Liver (tissue), 9 donors: ENCODE measurements around the gene RNF175. TPM values are rescaled to one million over a fixed set of nuclear protein-coding genes. Genes with fewer than 3 reads are reported as not detected.

Source experiments
- DNase-seq: peaks from one replicate; pipeline ENCODE4 v3.0.0-alpha.2; 2017; ENCODE audit warnings: low spot score
- H3K27ac ChIP-seq, 2 donors: one replicate each; pipeline ENCODE4 v1.7.0; 2013; ENCODE audit warnings: inconsistent platforms in 2 of 2, low read length in 2 of 2, control low read depth in 1 of 2, low read depth in 1 of 2, mild to moderate bottlenecking in 1 of 2
- H3K27me3 ChIP-seq, 4 donors: one replicate each; pipeline versions ENCODE4 v1.6.1 to v1.7.0; 2013; ENCODE audit warnings: low read length in 3 of 4, inconsistent platforms in 1 of 4, mild to moderate bottlenecking in 1 of 4, moderate library complexity in 1 of 4; ENCODE audit not compliant: control insufficient read depth in 4 of 4, insufficient read depth in 4 of 4
- H3K36me3 ChIP-seq, 4 donors: one replicate each; pipeline versions ENCODE4 v1.6.1 to v1.7.0; 2013; ENCODE audit warnings: low read length in 3 of 4, mild to moderate bottlenecking in 3 of 4, low read depth in 1 of 4, moderate library complexity in 1 of 4; ENCODE audit not compliant: control insufficient read depth in 4 of 4, insufficient read depth in 3 of 4
- H3K4me1 ChIP-seq, 4 donors: one replicate each; pipeline versions ENCODE4 v1.6.1 to v1.7.0; 2013; ENCODE audit warnings: low read length in 3 of 4, mild to moderate bottlenecking in 3 of 4, moderate library complexity in 1 of 4; ENCODE audit not compliant: control insufficient read depth in 4 of 4, insufficient read depth in 4 of 4
- H3K4me3 ChIP-seq, 3 donors: one replicate each; pipeline versions ENCODE4 v1.6.1 to v1.7.0; 2013; ENCODE audit warnings: low read length in 3 of 3, control low read depth in 1 of 3, low read depth in 1 of 3, mild to moderate bottlenecking in 1 of 3
- H3K9ac ChIP-seq, 2 donors: one replicate each; pipeline ENCODE4 v1.7.0; 2013; ENCODE audit warnings: low read length in 2 of 2, mild to moderate bottlenecking in 2 of 2, moderate library complexity in 2 of 2, control low read depth in 1 of 2, low read depth in 1 of 2
- H3K9me3 ChIP-seq, 4 donors: one replicate each; pipeline versions ENCODE4 v1.6.1 to v1.7.0; 2013; ENCODE audit warnings: low read length in 3 of 4; ENCODE audit not compliant: control insufficient read depth in 4 of 4
- CTCF ChIP-seq: fragments of 150-350 bp; IDR thresholded peaks from 2 replicates; pipeline ENCODE4 v1.5.1; 2017; ENCODE audit warnings: improper control_type of control experiment, low read depth, low read length; ENCODE audit not compliant: missing input control
- EGR1 ChIP-seq, 2 donors: IDR thresholded peaks; 2 replicates each; pipeline ENCODE4 v1.6.1; 2016 to 2018; ENCODE audit warnings: antibody characterized with exemption in 2 of 2, low read depth in 2 of 2
- FOXA2 ChIP-seq: IDR thresholded peaks from 2 replicates; pipeline ENCODE4 v1.6.1; 2016; ENCODE audit warnings: antibody characterized with exemption
- GABPA ChIP-seq, 2 donors: IDR thresholded peaks in 1 of 2; conservative IDR thresholded peaks in 1 of 2; 2 replicates each; pipeline ENCODE4 v1.6.1; 2016; ENCODE audit warnings: antibody characterized with exemption in 2 of 2, mild to moderate bottlenecking in 1 of 2, moderate library complexity in 1 of 2
- HNF4A ChIP-seq, 2 donors: conservative IDR thresholded peaks; 2 replicates each; pipeline ENCODE4 v1.6.1; 2016; ENCODE audit warnings: antibody characterized with exemption in 2 of 2, mild to moderate bottlenecking in 2 of 2
- HNF4G ChIP-seq: IDR thresholded peaks from 2 replicates; pipeline ENCODE4 v1.6.1; 2016; ENCODE audit warnings: antibody characterized with exemption
- JUND ChIP-seq, 2 donors: IDR thresholded peaks; 2 replicates each; pipeline ENCODE4 v1.6.1; 2016; ENCODE audit warnings: antibody characterized with exemption in 2 of 2
- MAX ChIP-seq: IDR thresholded peaks from 2 replicates; pipeline ENCODE4 v1.6.1; 2016; ENCODE audit warnings: antibody characterized with exemption
- NR2F2 ChIP-seq: IDR thresholded peaks from 2 replicates; pipeline ENCODE4 v1.6.1; 2016; ENCODE audit warnings: antibody characterized with exemption
- RAD21 ChIP-seq, 2 donors: IDR thresholded peaks; 2 replicates each; pipeline ENCODE4 v1.6.1; 2016; ENCODE audit warnings: antibody characterized with exemption in 2 of 2, mild to moderate bottlenecking in 2 of 2
- RXRA ChIP-seq, 2 donors: IDR thresholded peaks; 2 replicates each; pipeline ENCODE4 v1.6.1; 2017 to 2018; ENCODE audit warnings: antibody characterized with exemption in 2 of 2, mild to moderate bottlenecking in 1 of 2
- SP1 ChIP-seq: IDR thresholded peaks from 2 replicates; pipeline ENCODE4 v1.6.1; 2018; ENCODE audit warnings: antibody characterized with exemption, mild to moderate bottlenecking
- TAF1 ChIP-seq: conservative IDR thresholded peaks from 2 replicates; pipeline ENCODE4 v1.6.1; 2016; ENCODE audit warnings: antibody characterized with exemption, mild to moderate bottlenecking
- YY1 ChIP-seq: IDR thresholded peaks from 2 replicates; pipeline ENCODE4 v1.6.1; 2016; ENCODE audit warnings: antibody characterized with exemption, mild to moderate bottlenecking
- WGBS: extraction: QIAGEN DNeasy Blood & Tissue Kit; methylation state at CpG from one replicate; pipeline ENCODE4 v1.1.7; 2013; 5-methylcytosine and 5-hydroxymethylcytosine counted together
- polyA plus RNA-seq, 2 donors: library from polyadenylated mRNA; stranded (reverse) in 1 of 2; unstranded in 1 of 2; fragments of 200-250 nt in 1 of 2; fragments of >200 nt in 1 of 2; fragmentation: Nextera tagmentation in 1 of 2; extraction: Ambion mirVana in 1 of 2; gene quantifications; one replicate each; pipeline versions ENCODE4 v1.2.1 to v1.2.3, GENCODE V29; 2013 to 2015
- total RNA-seq, 2 donors: library from RNA; depleted of rRNA; stranded (reverse); fragments of >200 nt; gene quantifications; one replicate each; pipeline ENCODE4 v1.2.3, GENCODE V29; 2014
- TF ChIP-seq, protein P1 (sequence below): IDR thresholded peaks from 2 replicates; pipeline ENCODE4 v1.6.1; 2016; ENCODE audit warnings: antibody characterized with exemption
- TF ChIP-seq, protein P2 (sequence below): IDR thresholded peaks from 2 replicates; pipeline ENCODE4 v1.6.1; 2016; ENCODE audit warnings: antibody characterized with exemption
- TF ChIP-seq, protein P3 (sequence below): IDR thresholded peaks from 2 replicates; pipeline ENCODE4 v1.6.1; 2016; ENCODE audit warnings: antibody characterized with exemption, mild to moderate bottlenecking
- donor health status: healthy.
- donor health status: healthy.
- donor health status: healthy.
- donor health status: healthy.
- donor health status: healthy.

RNF175 gene
- total and polyA plus RNA-seq, 4 donors = 0.08 to 0.65 (median 0.24) TPM; not detected in 1

GRCh38 chr4:153676984-153677383 is 82.8 kb downstream of the RNF175 start (continued):
- TF ChIP-seq, protein P1, sequence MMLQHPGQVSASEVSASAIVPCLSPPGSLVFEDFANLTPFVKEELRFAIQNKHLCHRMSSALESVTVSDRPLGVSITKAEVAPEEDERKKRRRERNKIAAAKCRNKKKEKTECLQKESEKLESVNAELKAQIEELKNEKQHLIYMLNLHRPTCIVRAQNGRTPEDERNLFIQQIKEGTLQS = no peak
- no peak for TF ChIP-seq MAX

- Histone ChIP-seq H3K27me3 (no peaks in the 10 kb centered on the region), H3K4me3 (no peak overlapping the region), H3K27ac (no peak overlapping the region), H3K9ac (no peak overlapping the region), H3K4me1 (no peaks in the 10 kb centered on the region), H3K9me3 (peaks cover 0 to 8% (median 0%) of the 10 kb centered on the region in 4 donors), H3K36me3 (no peaks in the 10 kb centered on the region)
- DNase-seq = no peak
- TF ChIP-seq TAF1 (no peak), MAX (no peak), RXRA (IDR thresholded peaks at IDR 0.05) (no peak), YY1 (no peak), GABPA (IDR thresholded peaks at IDR 0.05 in 1 of 2, conservative IDR thresholded peaks at IDR 0.05 in 1 of 2) (no peak), RAD21 (IDR thresholded peaks at IDR 0.05) (no peak), CTCF (no peak), JUND (IDR thresholded peaks at IDR 0.05) (no peak), HNF4A (conservative IDR thresholded peaks at IDR 0.05) (no peak), NR2F2 (no peak), EGR1 (IDR thresholded peaks at IDR 0.05; ENCODE audit: low read depth in 2 of 2) (no peak), FOXA2 (no peak), SP1 (no peak), HNF4G (no peak)
- TF ChIP-seq, protein P2, sequence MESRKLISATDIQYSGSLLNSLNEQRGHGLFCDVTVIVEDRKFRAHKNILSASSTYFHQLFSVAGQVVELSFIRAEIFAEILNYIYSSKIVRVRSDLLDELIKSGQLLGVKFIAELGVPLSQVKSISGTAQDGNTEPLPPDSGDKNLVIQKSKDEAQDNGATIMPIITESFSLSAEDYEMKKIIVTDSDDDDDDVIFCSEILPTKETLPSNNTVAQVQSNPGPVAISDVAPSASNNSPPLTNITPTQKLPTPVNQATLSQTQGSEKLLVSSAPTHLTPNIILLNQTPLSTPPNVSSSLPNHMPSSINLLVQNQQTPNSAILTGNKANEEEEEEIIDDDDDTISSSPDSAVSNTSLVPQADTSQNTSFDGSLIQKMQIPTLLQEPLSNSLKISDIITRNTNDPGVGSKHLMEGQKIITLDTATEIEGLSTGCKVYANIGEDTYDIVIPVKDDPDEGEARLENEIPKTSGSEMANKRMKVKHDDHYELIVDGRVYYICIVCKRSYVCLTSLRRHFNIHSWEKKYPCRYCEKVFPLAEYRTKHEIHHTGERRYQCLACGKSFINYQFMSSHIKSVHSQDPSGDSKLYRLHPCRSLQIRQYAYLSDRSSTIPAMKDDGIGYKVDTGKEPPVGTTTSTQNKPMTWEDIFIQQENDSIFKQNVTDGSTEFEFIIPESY = no peak
- TF ChIP-seq, protein P1 = no peak
- TF ChIP-seq, protein P3, sequence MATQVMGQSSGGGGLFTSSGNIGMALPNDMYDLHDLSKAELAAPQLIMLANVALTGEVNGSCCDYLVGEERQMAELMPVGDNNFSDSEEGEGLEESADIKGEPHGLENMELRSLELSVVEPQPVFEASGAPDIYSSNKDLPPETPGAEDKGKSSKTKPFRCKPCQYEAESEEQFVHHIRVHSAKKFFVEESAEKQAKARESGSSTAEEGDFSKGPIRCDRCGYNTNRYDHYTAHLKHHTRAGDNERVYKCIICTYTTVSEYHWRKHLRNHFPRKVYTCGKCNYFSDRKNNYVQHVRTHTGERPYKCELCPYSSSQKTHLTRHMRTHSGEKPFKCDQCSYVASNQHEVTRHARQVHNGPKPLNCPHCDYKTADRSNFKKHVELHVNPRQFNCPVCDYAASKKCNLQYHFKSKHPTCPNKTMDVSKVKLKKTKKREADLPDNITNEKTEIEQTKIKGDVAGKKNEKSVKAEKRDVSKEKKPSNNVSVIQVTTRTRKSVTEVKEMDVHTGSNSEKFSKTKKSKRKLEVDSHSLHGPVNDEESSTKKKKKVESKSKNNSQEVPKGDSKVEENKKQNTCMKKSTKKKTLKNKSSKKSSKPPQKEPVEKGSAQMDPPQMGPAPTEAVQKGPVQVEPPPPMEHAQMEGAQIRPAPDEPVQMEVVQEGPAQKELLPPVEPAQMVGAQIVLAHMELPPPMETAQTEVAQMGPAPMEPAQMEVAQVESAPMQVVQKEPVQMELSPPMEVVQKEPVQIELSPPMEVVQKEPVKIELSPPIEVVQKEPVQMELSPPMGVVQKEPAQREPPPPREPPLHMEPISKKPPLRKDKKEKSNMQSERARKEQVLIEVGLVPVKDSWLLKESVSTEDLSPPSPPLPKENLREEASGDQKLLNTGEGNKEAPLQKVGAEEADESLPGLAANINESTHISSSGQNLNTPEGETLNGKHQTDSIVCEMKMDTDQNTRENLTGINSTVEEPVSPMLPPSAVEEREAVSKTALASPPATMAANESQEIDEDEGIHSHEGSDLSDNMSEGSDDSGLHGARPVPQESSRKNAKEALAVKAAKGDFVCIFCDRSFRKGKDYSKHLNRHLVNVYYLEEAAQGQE = no peak
- WGBS = 78% methylated on average over 5 of the region's 5 CpGs
Measured at GRCh38 chr4:153676486-153676885, 83.3 kb downstream of the RNF175 start.
